Germinal center (tissue), 1 donor: ENCODE data around the gene PDGFC.
"Not testable (repeated sequence)": the region's sequence is repeated elsewhere in the genome, so short reads cannot be mapped to it uniquely, and the experiment has no call there.

Experiments used
- DNase-seq: peaks from one replicate; pipeline ENCODE4 v3.0.0; 2012; ENCODE audit warnings: mixed read lengths, low spot score

The PDGFC gene

DNA sequence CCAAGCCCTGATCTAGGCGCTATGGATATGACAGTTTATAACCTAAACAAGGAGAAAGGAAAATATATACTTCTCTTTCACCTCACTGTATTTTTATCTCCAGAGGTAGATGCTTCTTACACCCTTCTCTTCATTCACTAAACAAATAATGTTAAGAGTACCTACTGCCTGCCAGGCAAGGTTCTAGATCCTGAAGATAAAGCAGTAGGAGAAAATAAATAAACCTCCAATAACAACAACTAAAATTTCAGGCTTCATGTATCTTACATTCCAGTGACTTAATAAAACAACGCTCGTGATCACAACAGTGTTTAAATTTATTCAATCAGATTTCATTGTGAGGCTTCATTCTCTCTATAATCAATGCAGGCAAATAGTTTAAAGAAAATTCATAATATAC, 20.7 kb downstream of the PDGFC start:
- DNase-seq: no peak

DNA sequence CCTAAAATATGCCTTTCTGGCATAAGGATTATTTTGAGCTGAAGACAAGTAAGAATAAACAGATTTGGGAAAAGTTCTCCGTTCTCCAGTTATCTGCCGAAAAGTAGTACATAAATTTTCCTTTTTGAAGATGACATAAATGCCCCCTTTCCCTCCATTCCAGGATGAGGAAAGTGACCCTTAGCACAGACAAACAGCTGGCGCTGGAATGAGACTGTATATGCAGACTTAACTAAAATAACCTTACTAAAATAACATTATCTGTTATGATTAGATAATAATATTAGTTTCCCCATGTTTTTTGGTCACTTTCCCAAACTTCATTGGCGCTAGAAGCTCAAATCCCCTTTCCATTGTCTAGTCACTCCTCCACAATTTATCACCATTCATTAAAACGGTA, 21.5 kb downstream of the PDGFC start:
- DNase-seq: no peak

DNA sequence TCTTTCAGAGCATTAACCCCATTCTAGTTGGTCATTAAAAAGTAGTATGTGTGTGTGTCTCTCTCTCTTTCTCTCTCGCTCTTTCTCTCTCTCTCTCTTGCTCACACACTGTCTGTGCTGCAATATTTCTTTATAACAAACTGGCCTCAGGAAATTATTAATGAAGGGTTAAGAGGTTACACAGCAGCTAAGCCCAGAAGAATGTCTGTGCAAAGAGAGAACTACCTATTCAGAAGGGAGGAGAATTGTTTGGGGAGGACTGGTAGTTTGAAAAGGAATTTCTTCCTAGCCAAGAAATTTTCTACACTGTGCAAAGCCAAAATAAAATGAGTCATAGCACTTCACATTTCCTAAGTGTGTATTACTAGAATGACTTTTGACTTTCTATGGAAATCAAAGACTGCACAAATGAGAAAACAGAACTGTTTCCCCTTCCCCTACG, 22.2 kb downstream of the PDGFC start:
- no peak for DNase-seq

DNA sequence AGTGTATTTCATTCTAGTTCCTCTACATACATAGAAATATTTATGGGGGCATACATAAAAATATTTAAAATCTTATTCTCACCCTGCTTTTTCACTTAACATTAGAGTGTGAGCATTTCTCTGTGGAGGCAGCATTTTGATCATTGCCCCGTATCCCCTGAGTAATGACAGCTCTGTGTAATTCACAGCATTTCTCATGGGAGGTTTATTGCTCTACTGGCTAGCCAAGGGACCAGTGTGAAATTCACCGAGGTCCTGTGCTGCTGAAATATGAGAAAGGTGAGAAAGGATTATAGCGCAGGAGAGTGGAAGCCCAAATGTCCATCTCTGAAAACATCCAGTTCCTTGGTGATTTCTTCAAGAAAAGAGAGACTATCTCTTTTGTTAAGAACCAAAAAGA, 22.9 kb downstream of the PDGFC start:
- no peak for DNase-seq

DNA sequence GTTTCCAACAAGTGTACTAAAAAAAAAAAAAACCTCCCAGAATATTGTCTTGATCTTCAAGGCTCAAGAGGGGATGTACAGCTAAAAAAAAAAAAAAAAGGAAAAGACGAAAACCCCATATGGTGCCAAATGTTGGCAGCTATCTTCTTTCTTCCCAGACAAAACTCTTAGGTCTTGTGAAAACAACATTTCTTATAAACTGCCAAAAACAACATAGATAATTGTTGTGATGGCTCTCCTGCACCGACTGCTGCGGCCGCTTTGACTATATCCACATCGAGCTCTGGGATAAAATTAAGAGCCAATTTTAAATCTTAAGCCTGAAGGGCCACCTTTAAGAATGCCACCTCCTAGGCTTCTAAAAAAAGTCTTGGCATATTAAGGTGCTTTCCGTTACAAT, 23.5 kb downstream of the PDGFC start:
- DNase-seq: no peak

DNA sequence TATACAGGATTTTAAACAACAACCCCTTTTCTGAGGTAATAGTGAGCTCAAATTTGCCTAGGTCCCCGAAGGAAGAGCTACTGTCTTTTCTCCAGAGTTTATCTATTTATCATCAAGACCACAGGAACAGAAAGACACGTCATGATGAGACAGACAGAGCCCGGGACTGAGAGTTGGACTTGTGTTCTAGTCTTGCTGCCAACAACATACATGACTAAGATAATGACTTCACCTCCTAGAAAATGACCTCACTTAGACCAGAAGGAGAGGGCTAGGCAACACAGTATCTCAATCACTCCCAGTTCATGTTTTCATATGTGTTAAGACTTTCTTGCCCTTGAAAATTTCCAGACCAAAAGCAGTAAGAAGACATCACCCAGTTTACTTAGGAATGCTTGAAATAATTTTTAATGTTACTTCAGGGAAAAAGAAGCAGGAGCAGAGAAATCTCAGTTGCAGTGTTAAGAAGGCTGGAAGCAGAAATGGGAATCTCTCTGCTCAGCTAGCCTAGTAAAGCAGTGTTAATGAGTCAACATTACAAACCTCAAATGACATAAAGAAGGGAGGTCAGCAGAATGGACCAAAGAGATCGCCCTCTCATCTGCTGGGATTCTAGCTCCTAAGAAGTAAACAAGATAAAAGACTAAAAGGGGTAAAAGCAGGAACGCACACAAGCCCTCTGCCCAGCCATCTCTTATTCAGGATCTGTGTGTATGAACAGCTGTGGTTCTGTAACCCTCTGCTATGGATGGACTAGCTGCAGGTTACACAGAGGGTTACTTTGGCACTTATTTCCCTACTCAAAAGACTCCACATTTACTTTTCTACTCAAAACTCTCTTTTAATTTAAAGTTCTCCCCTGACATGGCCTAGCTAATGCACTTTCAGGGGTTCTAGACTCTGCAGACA, 24.8 kb downstream of the PDGFC start:
- no peak for DNase-seq

DNA sequence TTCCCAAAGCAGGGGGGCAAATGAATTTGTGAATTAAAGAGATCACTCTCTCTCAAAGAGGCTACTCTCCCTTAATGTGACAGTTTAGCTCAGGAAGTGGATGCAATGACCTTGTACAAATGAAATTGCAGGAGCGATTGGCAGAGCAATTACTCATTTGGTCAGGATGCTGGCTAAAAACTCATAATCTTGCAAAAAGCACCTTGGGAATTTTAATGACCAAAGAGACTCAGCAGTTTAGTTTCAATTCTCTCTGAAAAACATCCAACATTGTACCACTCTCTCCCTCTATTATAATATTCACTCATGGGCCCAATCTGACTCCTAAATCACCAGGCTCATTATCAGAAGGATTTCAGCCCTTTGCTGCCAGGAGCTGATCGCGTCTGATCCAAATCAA, 26.1 kb downstream of the PDGFC start:
- DNase-seq: no peak

DNA sequence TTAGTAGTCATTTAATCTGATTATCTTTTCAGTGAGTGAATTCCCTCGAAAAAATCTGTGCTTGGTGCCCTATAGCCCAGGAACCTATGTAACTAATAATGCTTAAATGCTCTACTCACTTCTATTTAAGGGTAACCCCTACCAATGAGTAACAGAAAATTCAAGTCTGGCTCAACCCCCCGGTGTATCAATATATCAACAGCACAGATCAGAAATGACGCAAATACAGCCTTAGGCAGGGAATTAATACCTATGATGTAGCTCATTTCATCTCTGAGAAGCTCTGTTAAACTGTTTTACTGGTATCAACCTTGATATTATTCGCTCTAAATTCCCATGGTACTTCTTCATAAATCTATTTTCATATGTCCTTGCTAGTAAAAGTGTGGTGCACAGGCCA, 28.6 kb downstream of the PDGFC start:
- DNase-seq: no peak

DNA sequence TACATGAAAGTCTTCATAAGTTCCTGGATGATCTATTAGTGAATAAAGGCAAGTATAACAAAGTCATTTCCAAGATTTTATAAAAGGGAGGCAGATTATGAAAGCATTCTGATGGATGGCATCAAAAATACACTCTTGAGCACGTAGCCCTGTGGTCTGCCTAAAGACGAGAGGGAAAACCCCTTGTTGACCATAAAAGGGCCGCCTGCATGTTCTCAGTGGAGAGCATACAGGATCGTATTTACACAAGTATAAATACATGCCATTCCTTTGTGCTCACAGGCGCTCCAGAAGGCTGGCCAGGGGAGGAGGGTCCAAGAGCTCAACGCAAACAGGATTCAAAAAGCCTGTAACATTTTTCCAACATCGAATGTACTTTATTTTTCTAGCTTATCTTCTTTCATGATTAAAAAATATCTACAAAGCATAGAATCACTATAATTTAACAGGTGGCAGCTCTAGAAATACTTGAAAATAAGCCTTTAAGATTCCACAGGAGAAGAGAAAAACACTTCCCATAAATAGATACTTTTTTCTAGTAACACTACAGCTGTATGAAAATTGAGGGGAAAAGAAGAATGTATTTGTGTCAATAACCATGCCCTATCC, 29.6 kb downstream of the PDGFC start:
- DNase-seq: no peak

DNA sequence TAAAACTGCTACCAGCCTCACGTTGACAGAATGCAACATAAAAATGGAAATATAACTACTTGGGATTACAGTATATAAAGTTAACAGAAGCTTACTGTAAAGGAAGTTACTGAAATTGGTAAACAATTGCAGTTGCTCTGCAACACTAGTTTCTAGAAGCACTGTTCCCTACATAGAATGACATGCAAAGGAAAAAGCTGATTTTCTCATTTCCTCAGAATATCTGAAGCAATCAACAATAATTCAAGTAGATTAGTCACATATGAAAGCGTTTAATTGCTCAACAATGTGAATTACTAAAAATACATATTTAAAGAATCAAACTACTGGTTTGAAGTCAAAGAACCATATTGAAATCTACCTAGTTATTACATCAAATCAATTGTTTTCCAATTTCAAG, 31.8 kb downstream of the PDGFC start:
- DNase-seq: no peak

DNA sequence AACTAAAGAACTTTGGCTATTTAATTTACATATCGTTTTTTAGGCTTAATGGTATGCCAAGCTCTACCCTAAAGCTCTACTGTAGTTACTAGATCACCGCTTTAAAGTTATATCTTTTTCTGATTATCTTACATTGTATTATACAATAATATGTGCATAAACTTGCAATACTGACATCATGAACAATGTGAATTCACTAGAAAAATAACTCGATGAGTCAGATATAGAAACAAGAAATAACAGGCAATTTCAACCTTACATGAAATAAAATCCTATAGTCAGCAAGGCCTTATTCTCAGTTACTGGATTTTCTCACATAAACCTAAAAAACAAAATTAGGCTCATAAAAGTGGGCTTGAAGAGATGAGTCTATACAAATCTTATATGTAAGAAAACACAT, 32.5 kb downstream of the PDGFC start:
- no peak for DNase-seq

DNA sequence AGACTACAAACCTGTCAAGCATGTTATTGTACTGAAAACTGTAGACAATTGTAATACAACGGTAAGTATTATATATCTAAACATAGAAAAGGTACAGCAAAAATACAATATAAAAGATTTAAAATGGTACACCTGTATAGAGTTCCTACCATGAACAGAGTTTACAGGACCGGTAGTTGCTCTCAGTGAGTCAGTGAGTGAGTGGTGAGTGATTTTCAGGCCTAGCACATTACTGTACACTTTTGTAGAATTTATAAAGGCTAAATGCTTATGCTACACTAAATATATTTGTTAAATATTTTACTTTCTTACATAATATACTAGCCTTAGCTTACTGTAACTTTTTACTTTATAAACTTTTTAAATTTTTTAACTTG, 37.4 kb downstream of the PDGFC start:
- no peak for DNase-seq

DNA sequence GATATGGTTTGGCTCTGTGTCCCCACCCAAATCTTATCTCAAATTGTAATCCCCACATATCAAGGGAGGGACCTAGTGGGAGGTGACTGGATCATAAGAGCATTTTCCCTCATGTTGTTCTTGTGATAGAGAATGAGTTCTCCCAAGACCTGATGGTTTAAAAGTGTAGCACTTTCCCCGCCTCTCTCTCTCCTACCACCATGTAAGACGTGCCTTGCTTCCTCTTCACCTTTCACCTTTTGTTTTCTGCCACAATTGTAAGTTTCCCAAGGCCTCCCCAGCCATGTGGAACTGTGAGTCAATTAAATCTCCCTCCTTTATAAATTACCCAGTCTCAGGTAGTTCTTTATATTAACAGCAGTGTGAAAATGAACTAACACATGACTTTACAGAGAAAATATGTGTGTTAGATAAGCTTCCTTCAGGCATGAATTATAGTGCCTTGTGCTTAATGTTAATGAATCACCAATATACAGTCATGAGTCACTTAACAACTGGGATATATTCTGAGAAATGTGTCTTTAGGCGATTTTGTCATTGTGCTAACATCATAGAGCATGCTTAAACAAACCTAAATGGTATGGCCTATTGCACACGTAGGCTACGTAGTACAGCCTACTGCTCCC, 37.9 kb downstream of the PDGFC start:
- DNase-seq: no peak

DNA sequence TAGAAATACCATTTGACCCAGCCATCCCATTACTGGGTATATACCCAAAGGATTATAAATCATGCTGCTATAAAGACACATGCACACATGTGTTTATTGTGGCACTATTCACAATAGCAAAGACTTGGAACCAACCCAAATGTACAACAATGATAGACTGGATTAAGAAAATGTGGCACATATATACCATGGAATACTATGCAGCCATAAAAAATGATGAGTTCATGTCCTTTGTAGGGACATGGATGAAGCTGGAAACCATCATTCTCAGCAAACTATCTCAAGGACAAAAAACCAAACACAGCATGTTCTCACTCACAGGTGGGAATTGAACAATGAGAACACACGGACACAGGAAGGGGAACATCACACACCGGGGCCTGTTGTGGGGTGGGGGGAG, 39.2 kb downstream of the PDGFC start:
- DNase-seq: not testable (repeated sequence)

DNA sequence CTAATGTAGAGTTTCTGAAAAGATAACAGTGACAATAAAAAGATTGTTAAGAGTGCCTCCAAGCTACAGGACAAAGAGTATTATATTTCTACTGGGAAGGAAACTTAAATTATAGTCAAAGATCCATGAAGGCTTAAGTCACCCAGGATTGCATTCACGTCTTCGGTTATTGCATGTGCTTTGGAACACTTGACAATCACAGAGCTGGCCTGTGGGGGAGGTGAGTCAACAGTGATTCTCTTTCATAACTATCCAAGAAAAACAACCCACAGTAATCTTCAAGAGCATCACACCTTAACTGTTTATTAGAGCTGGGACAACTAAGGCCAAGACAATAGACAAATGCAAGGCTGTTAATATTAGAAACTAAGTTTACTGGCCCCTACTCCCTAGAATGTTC, 40.3 kb downstream of the PDGFC start:
- DNase-seq: no peak

DNA sequence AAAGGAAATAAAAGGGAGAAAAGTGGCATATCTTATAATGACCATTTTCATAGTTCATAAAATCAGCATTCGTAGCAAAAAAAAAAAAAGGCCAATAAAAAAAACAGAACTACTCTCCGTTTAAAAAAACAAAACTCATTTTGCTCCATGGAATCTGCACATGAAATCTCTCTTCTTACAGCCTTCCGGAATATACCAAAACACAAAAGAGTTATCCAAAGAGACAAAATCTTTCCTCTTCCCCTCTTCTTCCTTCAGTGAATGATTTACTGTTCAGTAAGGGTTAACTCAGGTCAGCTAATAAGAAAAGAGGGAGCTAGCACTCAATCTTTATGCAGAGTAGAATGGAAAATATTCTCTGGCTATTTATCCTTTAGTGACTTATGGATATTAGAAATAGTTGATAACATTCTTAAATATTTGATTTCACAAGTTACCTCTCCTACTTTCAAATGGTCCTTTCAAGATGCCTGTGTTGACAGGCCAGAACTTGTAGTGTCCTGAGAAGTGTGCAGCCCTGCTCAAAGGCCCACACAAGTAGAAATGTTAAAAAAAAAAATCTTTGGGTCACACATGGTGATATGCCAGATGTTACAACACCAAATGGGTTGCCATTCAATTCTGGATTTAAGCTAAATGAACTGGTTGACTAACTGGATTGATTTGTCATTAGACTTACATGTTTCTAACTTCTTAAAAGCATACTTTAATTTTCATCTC, 42.1 kb downstream of the PDGFC start:
- DNase-seq: no peak

DNA sequence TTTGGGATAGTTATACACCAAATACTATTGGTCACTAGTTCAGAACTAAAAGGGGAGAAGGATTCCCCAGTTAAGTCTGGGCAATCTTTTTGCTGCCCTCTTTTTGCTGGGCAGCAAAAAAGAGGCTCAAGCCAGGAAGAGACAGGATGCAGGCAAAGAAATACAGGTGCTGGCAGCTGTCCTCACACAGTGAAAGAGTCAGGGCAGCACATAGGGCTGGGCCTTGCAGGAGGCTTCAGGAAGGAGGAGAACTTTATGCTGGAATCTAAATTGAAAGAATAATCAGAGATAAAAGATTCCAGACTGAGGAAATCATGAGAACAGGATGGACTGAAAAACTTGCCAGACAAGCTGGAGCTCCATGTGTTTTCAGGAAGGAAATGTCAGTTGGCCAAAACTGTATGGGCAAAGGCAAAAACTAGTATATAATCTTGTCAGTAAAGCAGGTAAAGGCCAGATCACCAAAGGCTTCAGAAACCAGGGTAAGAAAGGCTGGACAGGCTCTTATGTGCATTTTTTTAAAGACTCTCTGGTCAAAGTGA, 46.8 kb downstream of the PDGFC start:
- no peak for DNase-seq

DNA sequence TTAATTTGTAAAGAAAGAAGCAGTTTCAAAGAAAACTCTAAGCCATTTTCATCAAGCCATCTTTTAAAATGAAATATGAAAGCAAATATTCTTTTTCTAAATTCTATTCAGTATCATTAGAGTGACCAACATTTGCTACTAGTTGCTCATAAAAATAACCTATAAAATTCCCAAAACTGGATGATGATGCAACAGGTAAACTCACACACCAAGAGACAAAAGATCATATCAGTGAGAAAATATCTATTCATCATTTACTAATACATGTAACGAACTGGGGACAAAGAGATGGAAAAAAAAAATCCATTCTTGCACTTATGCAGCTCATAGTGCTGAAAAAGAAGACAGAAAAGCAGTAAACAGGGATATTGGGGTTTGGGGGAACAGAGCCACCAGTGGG, 48.1 kb downstream of the PDGFC start:
- DNase-seq: no peak

DNA sequence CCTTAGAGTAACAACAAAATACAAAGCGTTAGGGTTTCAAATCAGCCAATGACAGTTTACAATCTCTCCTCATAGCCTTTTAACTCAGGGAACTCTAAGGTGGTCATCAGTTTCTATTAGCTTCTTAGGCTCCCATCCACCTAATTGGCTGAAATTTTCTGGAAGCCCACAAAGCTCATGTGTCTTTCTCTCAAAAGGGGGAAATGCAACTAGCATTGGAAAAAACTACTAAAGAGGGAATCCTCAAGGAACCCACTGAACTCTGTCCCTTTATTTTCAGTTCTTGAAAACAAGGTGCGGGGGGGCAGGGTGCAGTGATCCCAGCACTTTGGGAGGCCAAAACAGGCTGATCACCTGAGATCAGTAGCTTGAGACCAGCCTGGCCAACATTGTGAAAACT, 56.4 kb downstream of the PDGFC start:
- DNase-seq: no peak

DNA sequence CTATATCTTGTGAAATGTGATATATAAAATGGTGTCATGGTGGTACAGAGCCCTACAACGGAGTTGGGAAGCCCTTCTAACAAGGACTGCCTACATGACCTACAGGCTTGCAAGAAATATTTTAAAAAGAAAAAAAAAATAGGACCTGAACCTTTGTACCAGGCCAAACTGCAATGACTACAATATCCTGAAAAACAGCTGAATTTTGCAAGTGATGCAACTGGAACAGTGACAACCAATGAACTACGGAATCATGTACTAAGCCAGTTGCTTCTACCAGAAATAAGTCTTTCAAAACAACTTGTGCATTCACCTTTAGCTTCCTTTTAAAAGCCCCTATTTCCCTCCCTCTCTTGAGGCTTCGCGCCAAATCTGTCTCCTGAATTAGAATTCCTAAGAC, 58.4 kb downstream of the PDGFC start:
- DNase-seq: no peak

DNA sequence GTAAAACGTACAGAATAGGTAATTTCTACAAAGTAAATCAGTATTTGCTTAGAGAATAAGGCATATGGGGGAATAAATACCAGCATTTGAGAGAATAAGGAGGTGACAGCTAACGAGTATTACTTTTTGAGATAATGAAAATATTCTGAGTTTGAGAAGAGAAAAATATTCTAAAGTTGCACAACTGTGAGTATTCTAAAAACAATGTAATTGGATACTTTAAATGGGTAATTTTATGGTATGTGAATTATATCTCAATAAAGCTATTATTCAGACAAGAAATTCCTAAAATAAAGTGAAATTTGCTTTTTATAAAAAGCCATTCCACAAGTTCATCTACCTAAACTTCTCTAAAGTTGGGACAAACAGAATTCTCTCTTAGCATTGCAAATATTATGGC, 62.6 kb downstream of the PDGFC start:
- no peak for DNase-seq

DNA sequence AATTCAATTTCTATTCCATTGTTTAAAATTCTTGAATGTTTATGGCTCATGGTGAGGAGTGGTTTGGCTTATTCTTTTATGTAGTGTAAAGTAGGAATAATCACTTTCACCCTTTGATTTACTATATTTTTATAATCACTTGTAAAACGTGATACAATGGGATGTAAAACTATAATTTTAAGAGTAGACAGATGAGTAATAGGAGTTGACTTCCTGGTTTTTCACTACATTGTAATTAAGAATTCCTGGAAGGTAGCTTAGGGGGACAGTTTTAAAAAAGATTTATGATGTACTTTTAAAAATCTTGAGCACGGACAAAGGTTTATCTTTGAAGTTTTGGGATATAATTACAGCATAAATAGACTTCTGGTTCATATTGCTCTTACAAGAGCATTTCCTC, 65.3 kb downstream of the PDGFC start:
- DNase-seq: no peak
